Measurements from ENCODE around the gene PRDM16. TPM values are rescaled to one million over a fixed set of nuclear protein-coding genes. Genes with fewer than 3 reads are reported as not detected.
A peak's percentile ranks its signal among the peaks of the same experiment; 100 is the strongest.

PRDM16 gene
- total and polyA plus RNA-seq, 2 of the 13 experiments (the other 11 are each of a cell fraction or from before 2014, with no cell fraction given), result 0.15 to 0.81 TPM

GRCh38 chr1:3450983-3451382 lies 382.0 kb downstream of the PRDM16 start (continued):
- TF ChIP-seq, protein P1, sequence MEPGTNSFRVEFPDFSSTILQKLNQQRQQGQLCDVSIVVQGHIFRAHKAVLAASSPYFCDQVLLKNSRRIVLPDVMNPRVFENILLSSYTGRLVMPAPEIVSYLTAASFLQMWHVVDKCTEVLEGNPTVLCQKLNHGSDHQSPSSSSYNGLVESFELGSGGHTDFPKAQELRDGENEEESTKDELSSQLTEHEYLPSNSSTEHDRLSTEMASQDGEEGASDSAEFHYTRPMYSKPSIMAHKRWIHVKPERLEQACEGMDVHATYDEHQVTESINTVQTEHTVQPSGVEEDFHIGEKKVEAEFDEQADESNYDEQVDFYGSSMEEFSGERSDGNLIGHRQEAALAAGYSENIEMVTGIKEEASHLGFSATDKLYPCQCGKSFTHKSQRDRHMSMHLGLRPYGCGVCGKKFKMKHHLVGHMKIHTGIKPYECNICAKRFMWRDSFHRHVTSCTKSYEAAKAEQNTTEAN (CRISPR knock-in tag; conservative IDR thresholded peaks at IDR 0.05), result no peak
- TF ChIP-seq HIVEP1 (CRISPR knock-in tag; IDR thresholded peaks at IDR 0.05) (no peak), JARID2 (CRISPR knock-in tag; IDR thresholded peaks at IDR 0.05; ENCODE audit: insufficient replicate concordance) (no peak), RFX1 (IDR thresholded peaks at IDR 0.05) (no peak), POLR2AphosphoS5 (IDR thresholded peaks at IDR 0.05; ENCODE audit: low read depth, low read length) (peak; percentile 15), HCFC1 (IDR thresholded peaks at IDR 0.05; ENCODE audit: low read depth, low read length) (no peak), RFXANK (CRISPR knock-in tag; IDR thresholded peaks at IDR 0.05) (no peak), RBFOX2 (IDR thresholded peaks at IDR 0.05; ENCODE audit: low read depth, low read length) (0 out of 2 replicates have a peak, but pooled peaks have one; percentile 23), RXRB (CRISPR knock-in tag; IDR thresholded peaks at IDR 0.05; ENCODE audit: borderline replicate concordance) (peak; percentile 72; the same call in 1 of the 2 replicates), AGO1 (IDR thresholded peaks at IDR 0.05; ENCODE audit: low read depth, low read length, poor library complexity, severe bottlenecking) (peak; percentile 85), GZF1 (CRISPR knock-in tag; IDR thresholded peaks at IDR 0.05) (no peak), SALL1 (CRISPR knock-in tag; IDR thresholded peaks at IDR 0.05) (no peak), SPEN (CRISPR knock-in tag; IDR thresholded peaks at IDR 0.05; ENCODE audit: low read depth) (0 out of 2 replicates have a peak, but pooled peaks have one; percentile 46), HES4 (CRISPR knock-in tag; IDR thresholded peaks at IDR 0.05; ENCODE audit: borderline replicate concordance) (no peak), ZNF660 (CRISPR knock-in tag; IDR thresholded peaks at IDR 0.05; ENCODE audit: borderline replicate concordance, low read depth) (no peak), KDM2A (CRISPR knock-in tag; IDR thresholded peaks at IDR 0.05; ENCODE audit: borderline replicate concordance, low read depth) (peak; percentile 69), ZBTB21 (CRISPR knock-in tag; IDR thresholded peaks at IDR 0.05) (no peak), ZNF136 (CRISPR knock-in tag; IDR thresholded peaks at IDR 0.05; ENCODE audit: low read depth) (no peak), U2AF1 (optimal IDR thresholded peaks at IDR 0.05; ENCODE audit: low read depth, low read length) (no peak), POLR2G (IDR thresholded peaks at IDR 0.05; ENCODE audit: low read depth, low read length) (peak; percentile 46), NONO (IDR thresholded peaks at IDR 0.05) (no peak), NONO (CRISPR knock-in tag; conservative IDR thresholded peaks at IDR 0.05) (no peak)
- TF ChIP-seq, protein P2, sequence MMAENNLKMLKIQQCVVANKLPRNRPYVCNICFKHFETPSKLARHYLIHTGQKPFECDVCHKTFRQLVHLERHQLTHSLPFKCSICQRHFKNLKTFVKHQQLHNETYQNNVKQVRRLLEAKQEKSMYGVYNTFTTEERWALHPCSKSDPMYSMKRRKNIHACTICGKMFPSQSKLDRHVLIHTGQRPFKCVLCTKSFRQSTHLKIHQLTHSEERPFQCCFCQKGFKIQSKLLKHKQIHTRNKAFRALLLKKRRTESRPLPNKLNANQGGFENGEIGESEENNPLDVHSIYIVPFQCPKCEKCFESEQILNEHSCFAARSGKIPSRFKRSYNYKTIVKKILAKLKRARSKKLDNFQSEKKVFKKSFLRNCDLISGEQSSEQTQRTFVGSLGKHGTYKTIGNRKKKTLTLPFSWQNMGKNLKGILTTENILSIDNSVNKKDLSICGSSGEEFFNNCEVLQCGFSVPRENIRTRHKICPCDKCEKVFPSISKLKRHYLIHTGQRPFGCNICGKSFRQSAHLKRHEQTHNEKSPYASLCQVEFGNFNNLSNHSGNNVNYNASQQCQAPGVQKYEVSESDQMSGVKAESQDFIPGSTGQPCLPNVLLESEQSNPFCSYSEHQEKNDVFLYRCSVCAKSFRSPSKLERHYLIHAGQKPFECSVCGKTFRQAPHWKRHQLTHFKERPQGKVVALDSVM (CRISPR knock-in tag; IDR thresholded peaks at IDR 0.05), result peak; percentile 70
- TF ChIP-seq, protein P3, sequence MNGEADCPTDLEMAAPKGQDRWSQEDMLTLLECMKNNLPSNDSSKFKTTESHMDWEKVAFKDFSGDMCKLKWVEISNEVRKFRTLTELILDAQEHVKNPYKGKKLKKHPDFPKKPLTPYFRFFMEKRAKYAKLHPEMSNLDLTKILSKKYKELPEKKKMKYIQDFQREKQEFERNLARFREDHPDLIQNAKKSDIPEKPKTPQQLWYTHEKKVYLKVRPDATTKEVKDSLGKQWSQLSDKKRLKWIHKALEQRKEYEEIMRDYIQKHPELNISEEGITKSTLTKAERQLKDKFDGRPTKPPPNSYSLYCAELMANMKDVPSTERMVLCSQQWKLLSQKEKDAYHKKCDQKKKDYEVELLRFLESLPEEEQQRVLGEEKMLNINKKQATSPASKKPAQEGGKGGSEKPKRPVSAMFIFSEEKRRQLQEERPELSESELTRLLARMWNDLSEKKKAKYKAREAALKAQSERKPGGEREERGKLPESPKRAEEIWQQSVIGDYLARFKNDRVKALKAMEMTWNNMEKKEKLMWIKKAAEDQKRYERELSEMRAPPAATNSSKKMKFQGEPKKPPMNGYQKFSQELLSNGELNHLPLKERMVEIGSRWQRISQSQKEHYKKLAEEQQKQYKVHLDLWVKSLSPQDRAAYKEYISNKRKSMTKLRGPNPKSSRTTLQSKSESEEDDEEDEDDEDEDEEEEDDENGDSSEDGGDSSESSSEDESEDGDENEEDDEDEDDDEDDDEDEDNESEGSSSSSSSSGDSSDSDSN (CRISPR knock-in tag; IDR thresholded peaks at IDR 0.05), result peak; percentile 60
